Bronchial epithelial cell (primary cell): ENCODE measurements around the gene FASTKD3. TPM values are rescaled to one million over a fixed set of nuclear protein-coding genes. Genes with fewer than 3 reads are reported as not detected.

Source experiments
- DNase-seq: peaks from one replicate; pipeline ENCODE4 v3.0.0-alpha.2; 2010; ENCODE audit warnings: low read depth
- FAIRE-seq: peaks from 2 replicates; lab custom pipeline; 2011; peaks lifted over from hg19 to GRCh38; lab: Jason Lieb, UNC
- H3K27me3 ChIP-seq: 2 replicates; pipeline ENCODE4 v1.5.1; 2011; ENCODE audit warnings: low read length; ENCODE audit not compliant: control insufficient read depth, insufficient read depth
- H3K36me3 ChIP-seq: 2 replicates; pipeline ENCODE4 v1.5.1; 2011; ENCODE audit warnings: low read length; ENCODE audit not compliant: control insufficient read depth, insufficient read depth
- H3K4me3 ChIP-seq: 2 replicates; pipeline ENCODE4 v1.5.1; 2011; ENCODE audit warnings: mild to moderate bottlenecking, low read depth, low read length, control low read depth
- CTCF ChIP-seq: IDR thresholded peaks from 2 replicates; pipeline ENCODE4 v1.5.1; 2011; ENCODE audit warnings: mild to moderate bottlenecking, moderate library complexity, low read length, control low read depth, inconsistent platforms; ENCODE audit not compliant: insufficient read depth, severe bottlenecking
- total RNA-seq: library from RNA; depleted of rRNA; stranded (reverse); fragments of >200 nt; gene quantifications from 2 replicates; pipeline ENCODE4 v1.2.1, GENCODE V29; 2014

FASTKD3 gene
- total RNA-seq, 1 donor from 2014 or later, result 5.8 TPM

- FAIRE-seq (no peak), DNase-seq (no peak)
- TF ChIP-seq CTCF, result no peak
- H3K27me3 ChIP-seq, result peaks cover 8% of the 10 kb centered on the region
- no peaks in the 10 kb centered on the region for H3K36me3 ChIP-seq
- H3K4me3 ChIP-seq, result no peak overlapping the region
Observed at GRCh38 chr5:7845557-7845956, 23.3 kb downstream of the FASTKD3 start.

GRCh38 chr5:7844901-7845300 is 23.9 kb downstream of the FASTKD3 start:
- no peaks in the 10 kb centered on the region for H3K36me3 ChIP-seq
- no peak overlapping the region for H3K4me3 ChIP-seq
- H3K27me3 ChIP-seq, result peaks cover 8% of the 10 kb centered on the region
- TF ChIP-seq CTCF, result no peak
- no peak for FAIRE-seq
- DNase-seq, result no peak

- no peak for DNase-seq
- TF ChIP-seq CTCF, result no peak
- H3K4me3 ChIP-seq, result no peak overlapping the region
- H3K36me3 ChIP-seq, result no peaks in the 10 kb centered on the region
- no peaks in the 10 kb centered on the region for H3K27me3 ChIP-seq
- no peak for FAIRE-seq
Observed at GRCh38 chr5:7842531-7842930, 26.3 kb downstream of the FASTKD3 start.

GRCh38 chr5:7837403-7837802 is 31.4 kb downstream of the FASTKD3 start:
- Histone ChIP-seq H3K4me3 (no peak overlapping the region), H3K36me3 (no peaks in the 10 kb centered on the region), H3K27me3 (no peaks in the 10 kb centered on the region)
- no peak for DNase-seq
- no peak for TF ChIP-seq CTCF
- peak; percentile 18 for FAIRE-seq

GRCh38 chr5:7834982-7835381 is 33.8 kb downstream of the FASTKD3 start:
- Histone ChIP-seq H3K4me3 (no peak overlapping the region), H3K36me3 (no peaks in the 10 kb centered on the region), H3K27me3 (no peaks in the 10 kb centered on the region)
- FAIRE-seq (no peak), DNase-seq (no peak)
- TF ChIP-seq CTCF, result no peak

GRCh38 chr5:7828269-7828668 is 40.6 kb downstream of the FASTKD3 start:
- H3K27me3 ChIP-seq, result no peaks in the 10 kb centered on the region
- H3K4me3 ChIP-seq, result no peak overlapping the region
- H3K36me3 ChIP-seq, result no peaks in the 10 kb centered on the region
- DNase-seq (no peak), FAIRE-seq (no peak)
- TF ChIP-seq CTCF, result no peak
